NB4 (cell line): ENCODE results near the gene CSMD2.

Source experiments
- CTCF ChIP-seq: IDR thresholded peaks from one replicate; pipeline ENCODE4 v1.5.1; 2012; ENCODE audit warnings: low read depth, low read length
- MYC ChIP-seq: IDR thresholded peaks from 2 replicates; pipeline ENCODE4 v1.6.1; 2011; ENCODE audit warnings: low read depth, low read length
- POLR2A ChIP-seq: IDR thresholded peaks from 2 replicates; pipeline ENCODE4 v1.6.1; 2011; ENCODE audit warnings: mild to moderate bottlenecking; ENCODE audit not compliant: insufficient read length; ENCODE audit errors: extremely low read depth

- TF ChIP-seq CTCF (no peak), POLR2A (no peak), MYC (no peak)
Measured at GRCh38 chr1:33966346-33967141, 198.5 kb downstream of the CSMD2 start.
